Measurements from ENCODE around the gene DPP6. TPM values are rescaled to one million over a fixed set of nuclear protein-coding genes. Genes with fewer than 3 reads are reported as not detected.

The DPP6 gene
- total RNA-seq, 1 donor from 2014 or later: 1.2 TPM

GRCh38 chr7:154781369-154782303 is 729.4 kb downstream of the DPP6 start:
- no peak for TF ChIP-seq CTCF (conservative IDR thresholded peaks at IDR 0.05; ENCODE audit: low read depth, low read length)
- no peak overlapping the region for H3K4me3 ChIP-seq (ENCODE audit: low read depth, low read length)
- no peak for DNase-seq (ENCODE audit: low read depth)

GRCh38 chr7:154783281-154783909 is 731.2 kb downstream of the DPP6 start:
- H3K4me3 ChIP-seq (ENCODE audit: low read depth, low read length): no peak overlapping the region
- no peak for DNase-seq (ENCODE audit: low read depth)
- no peak for TF ChIP-seq CTCF (conservative IDR thresholded peaks at IDR 0.05; ENCODE audit: low read depth, low read length)

GRCh38 chr7:154785898-154786297 is 733.7 kb downstream of the DPP6 start:
- TF ChIP-seq CTCF (conservative IDR thresholded peaks at IDR 0.05; ENCODE audit: low read depth, low read length): no peak
- DNase-seq (ENCODE audit: low read depth): no peak
- H3K4me3 ChIP-seq (ENCODE audit: low read depth, low read length): no peak overlapping the region

GRCh38 chr7:154789404-154789803 is 737.2 kb downstream of the DPP6 start:
- DNase-seq (ENCODE audit: low read depth): no peak
- H3K4me3 ChIP-seq (ENCODE audit: low read depth, low read length): no peak overlapping the region
- peak; percentile 36 for TF ChIP-seq CTCF (conservative IDR thresholded peaks at IDR 0.05; ENCODE audit: low read depth, low read length)

GRCh38 chr7:154791611-154792010 is 739.4 kb downstream of the DPP6 start:
- no peak for DNase-seq (ENCODE audit: low read depth)

GRCh38 chr7:154792436-154793055 is 740.3 kb downstream of the DPP6 start:
- DNase-seq (ENCODE audit: low read depth): no peak
- TF ChIP-seq CTCF (conservative IDR thresholded peaks at IDR 0.05; ENCODE audit: low read depth, low read length): no peak
- H3K4me3 ChIP-seq (ENCODE audit: low read depth, low read length): no peak overlapping the region

More at GRCh38 chr7:154791611-154792010, 739.4 kb downstream of the DPP6 start:
- no peak overlapping the region for H3K4me3 ChIP-seq (ENCODE audit: low read depth, low read length)
- no peak for TF ChIP-seq CTCF (conservative IDR thresholded peaks at IDR 0.05; ENCODE audit: low read depth, low read length)
